Gastroesophageal sphincter (tissue), 3 donors: ENCODE data around the gene DNM3.

Source experiments
- CTCF ChIP-seq, 4 experiments: fragments of 200-600 bp in 2 of 4; fragments of 450-650 bp in 2 of 4; sonication (generic) in 1 of 4; IDR thresholded peaks; one replicate each; pipeline ENCODE4 v1.5.1; 2017 to 2019; ENCODE audit warnings: antibody characterized with exemption in 4 of 4, mild to moderate bottlenecking in 2 of 4, moderate library complexity in 2 of 4
- POLR2A ChIP-seq, 2 donors: fragments of 450-650 bp; IDR thresholded peaks; one replicate each; pipeline ENCODE4 v1.6.1; 2017; ENCODE audit warnings: antibody characterized with exemption in 2 of 2, mild to moderate bottlenecking in 2 of 2, moderate library complexity in 1 of 2

- TF ChIP-seq CTCF (IDR thresholded peaks at IDR 0.05) = no peak
- TF ChIP-seq POLR2A (IDR thresholded peaks at IDR 0.05) = no peak
These were observed 33.7 kb upstream of the DNM3 start for GRCh38 chr1:171807556-171807955.
